ENCODE measurements around the gene ADGRG3. TPM values are rescaled to one million over a fixed set of nuclear protein-coding genes. Genes with fewer than 3 reads are reported as not detected.

Gene ADGRG3
- total and polyA plus RNA-seq, 2 of the 8 experiments (the other 6 are each of a cell fraction or from before 2014, with no cell fraction given): 0.28 to 0.98 TPM

- Histone ChIP-seq H2BK20ac (ENCODE audit: low read length) (no peak overlapping the region), H2AK5ac (ENCODE audit: low read depth, low read length) (no peak overlapping the region), H3K14ac (ENCODE audit: insufficient read length) (no peak overlapping the region), H3K27me3 (replicated peaks in 1 of 4; ENCODE audit: control insufficient read depth in 3 of 4, extremely low read depth in 1 of 4, insufficient read depth in 3 of 4, low read length in 3 of 4) (no peaks in the 10 kb centered on the region), H2BK12ac (ENCODE audit: low read depth, low read length) (no peak overlapping the region), H4K8ac (ENCODE audit: extremely low read depth, insufficient read depth, low read length) (no peak overlapping the region), H2BK120ac (replicated peaks; ENCODE audit: low read depth, low read length) (no peak overlapping the region), H2BK5ac (ENCODE audit: low read depth, low read length) (no peak overlapping the region), H2AFZ (ENCODE audit: low read length) (no peak overlapping the region), H3K4ac (replicated peaks; ENCODE audit: insufficient read length, low read depth, low read length) (no peak overlapping the region), H3K18ac (ENCODE audit: extremely low read depth, low read length) (no peak overlapping the region), H4K5ac (ENCODE audit: insufficient read length, low read depth, low read length) (no peak overlapping the region), H3K56ac (replicated peaks; ENCODE audit: insufficient read length, low read depth, low read length) (no peak overlapping the region), H3K4me2 (ENCODE audit: insufficient read depth in 1 of 2, low read depth in 2 of 2, low read length in 2 of 2) (no peak overlapping the region), H3K9ac (replicated peaks in 1 of 4; ENCODE audit: extremely low read depth in 1 of 4, low read depth in 3 of 4, low read length in 3 of 4) (no peak overlapping the region), H3K23ac (ENCODE audit: insufficient read length) (no peak overlapping the region), H4K20me1 (replicated peaks in 1 of 2; ENCODE audit: control insufficient read depth in 1 of 2, insufficient read depth in 2 of 2, low read length in 2 of 2) (no peaks in the 10 kb centered on the region), H4K91ac (replicated peaks; ENCODE audit: insufficient read length, low read length) (no peak overlapping the region), H3K79me2 (ENCODE audit: control insufficient read depth in 1 of 2, insufficient read depth in 2 of 2, low read length in 2 of 2) (no peaks in the 10 kb centered on the region), H3K79me1 (ENCODE audit: low read depth, low read length) (no peaks in the 10 kb centered on the region), H3K23me2 (ENCODE audit: low read depth, low read length) (no peaks in the 10 kb centered on the region), H3K36me3 (ENCODE audit: control insufficient read depth in 2 of 4, insufficient read depth in 4 of 4, low read length in 3 of 4) (no peaks in the 10 kb centered on the region), H3K4me3 (ENCODE audit: extremely low read depth in 1 of 4, insufficient read depth in 2 of 4, low read depth in 3 of 4, low read length in 4 of 4) (no peak overlapping the region), H2BK15ac (ENCODE audit: low read length) (no peak overlapping the region; the same call in 1 of the 2 replicates), H3K27ac (ENCODE audit: low read depth, low read length) (no peak overlapping the region), H3K9me3 (ENCODE audit: insufficient read depth in 2 of 2, low read depth in 1 of 2, low read length in 1 of 2) (no peaks in the 10 kb centered on the region), H3K4me1 (replicated peaks in 1 of 4; ENCODE audit: control insufficient read depth in 3 of 4, insufficient read depth in 4 of 4, low read length in 3 of 4) (peaks cover 0 to 7% (median under 1%) of the 10 kb centered on the region in 4 experiments; a peak in 1 of 7 replicates)
- no peak for FAIRE-seq
- 73% methylated on average over 4 of the region's 4 CpGs; no CpG with 5 or more reads in 1 of the 2 experiments for WGBS, 2 experiments (ENCODE audit: extremely low coverage in 1 of 2, insufficient coverage in 1 of 2, insufficient read length in 1 of 2, insufficient replicate concordance in 2 of 2, low coverage in 1 of 2, low lambda C conversion rate in 2 of 2, missing lambda C conversion rate in 1 of 2)
- ChIA-PET POLR2A (ENCODE audit: partially characterized antibody) (interaction anchor here (1.0 to 2.1 kb wide), 2 partner anchors 11 to 14 kb away, joined by 4 to 6 read pairs; no protein-coding TSS in a partner anchor), CTCF (ENCODE audit: partially characterized antibody) (interaction anchor here (0.8 to 1.4 kb wide), 3 partner anchors 39 to 214 kb away, joined by 3 read pairs; no protein-coding TSS in a partner anchor)
- TF ChIP-seq BACH1 (IDR thresholded peaks at IDR 0.05; ENCODE audit: low read length): no peak
- no peak for TF ChIP-seq RBBP5 (IDR thresholded peaks at IDR 0.05; ENCODE audit: borderline replicate concordance, low read depth, low read length)
- TF ChIP-seq KDM1A (IDR thresholded peaks at IDR 0.05; ENCODE audit: borderline replicate concordance, low read length): no peak
- no peak for TF ChIP-seq USF2 (IDR thresholded peaks at IDR 0.05; ENCODE audit: low read length)
- no peak for TF ChIP-seq HDAC6 (IDR thresholded peaks at IDR 0.05; ENCODE audit: low read depth, low read length)
- no peak for TF ChIP-seq SIRT6 (IDR thresholded peaks at IDR 0.05; ENCODE audit: low read length)
- no peak for TF ChIP-seq POU5F1 (IDR thresholded peaks at IDR 0.05; ENCODE audit: low read depth, low read length)
- no peak for TF ChIP-seq EGR1 (IDR thresholded peaks at IDR 0.05; ENCODE audit: borderline replicate concordance, low read depth, low read length)
- TF ChIP-seq ASH2L (IDR thresholded peaks at IDR 0.05; ENCODE audit: low read length): no peak
- TF ChIP-seq CEBPB (IDR thresholded peaks at IDR 0.05; ENCODE audit: low read depth, low read length): no peak
- DNase-seq (ENCODE audit: low read depth in 1 of 2, low spot score in 2 of 2): no peak
Measured at GRCh38 chr16:57688487-57688986, 20.4 kb downstream of the ADGRG3 start.
